Measurements from ENCODE around the gene TECR. TPM values are rescaled to one million over a fixed set of nuclear protein-coding genes. Genes with fewer than 3 reads are reported as not detected.
A peak's percentile ranks its signal among the peaks of the same experiment; 100 is the strongest.
"Not testable (repeated sequence)": the region's sequence is repeated elsewhere in the genome, so short reads cannot be mapped to it uniquely, and the experiment has no call there.

The TECR gene
- total and polyA plus RNA-seq, 10 donors: 51.6 to 92.2 (median 74.4) TPM

GRCh38 chr19:14611051-14611450 lies 81.7 kb downstream of the TECR start:
- H3K36me3 ChIP-seq: peaks cover 0 to 31% (median 0%) of the 10 kb centered on the region in 6 donors
- peaks cover 0 to 78% (median 38%) of the 10 kb centered on the region in 6 donors for H3K4me1 ChIP-seq
- intact Hi-C loops (cut with DNase I; ENCODE audit: low total_unique reads): no loop called here
- no peaks in the 10 kb centered on the region for H3K9me3 ChIP-seq
- H3K27ac ChIP-seq: peak overlapping the region in 2 of 8 donors; percentile 81 to 90
- DNase-seq: no peak
- no peak overlapping the region for H3K4me3 ChIP-seq
- no peaks in the 10 kb centered on the region for H3K27me3 ChIP-seq (replicated peaks in 1 of 7)
- 33 to 63% (median 51%) methylated on average over 4 of the region's 4 CpGs for WGBS, 5 donors
- TF ChIP-seq POLR2AphosphoS5 (IDR thresholded peaks at IDR 0.05) (no peak), POLR2A (IDR thresholded peaks at IDR 0.05) (no peak), CTCF (IDR thresholded peaks at IDR 0.05 in 8 of 11, conservative IDR thresholded peaks at IDR 0.05 in 3 of 11) (no peak)

- H3K9me3 ChIP-seq; H3K27me3 ChIP-seq (replicated peaks in 1 of 7); H3K4me3 ChIP-seq; DNase-seq; intact Hi-C loops (cut with DNase I; ENCODE audit: low total_unique reads): not testable (repeated sequence)
- H3K36me3 ChIP-seq: peaks cover 0 to 31% (median 0%) of the 10 kb centered on the region in 6 donors
- H3K27ac ChIP-seq: peak overlapping the region in 5 of 8 donors; percentile 74 to 90 (median 84)
- H3K4me1 ChIP-seq: peaks cover 0 to 78% (median 35%) of the 10 kb centered on the region in 6 donors
- 70 to 91% (median 85%) methylated on average over 5 of the region's 5 CpGs for WGBS, 5 donors
Observed at GRCh38 chr19:14612242-14612641, 82.8 kb downstream of the TECR start.

DNA sequence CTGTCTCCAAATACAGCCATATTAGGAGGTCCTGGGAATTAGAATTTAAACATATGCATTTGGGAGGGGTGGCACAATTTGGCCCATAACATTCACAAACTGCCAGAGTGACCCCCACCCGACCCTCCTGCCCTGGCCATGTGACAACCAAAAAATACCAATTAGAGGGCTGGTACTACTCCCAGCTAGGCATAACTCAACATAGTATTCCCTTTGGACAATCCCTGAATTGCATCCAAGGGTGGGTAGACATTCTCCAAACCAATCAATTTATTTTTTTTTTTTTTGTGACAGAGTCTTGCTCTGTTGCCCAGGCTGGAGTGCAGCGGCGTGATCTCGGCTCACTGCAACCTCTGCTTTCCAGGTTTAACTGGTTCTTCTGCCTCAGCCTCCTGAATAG lies 83.3 kb downstream of the TECR start:
- Histone ChIP-seq H3K9me3 (no peaks in the 10 kb centered on the region), H3K36me3 (peaks cover 0 to 30% (median 0%) of the 10 kb centered on the region in 6 donors), H3K27ac (peak overlapping the region in 7 of 8 donors; percentile 74 to 90 (median 82)), H3K27me3 (replicated peaks in 1 of 7) (no peaks in the 10 kb centered on the region), H3K4me1 (peaks cover 0 to 78% (median 35%) of the 10 kb centered on the region in 6 donors), H3K4me3 (no peak overlapping the region)
- no peak for DNase-seq
- WGBS, 5 donors: 87 to 93% (median 92%) methylated on average over 4 of the region's 4 CpGs
- intact Hi-C loops (cut with DNase I; ENCODE audit: low total_unique reads): no loop called here
- TF ChIP-seq POLR2A (IDR thresholded peaks at IDR 0.05) (no peak), POLR2AphosphoS5 (IDR thresholded peaks at IDR 0.05) (no peak), CTCF (IDR thresholded peaks at IDR 0.05 in 8 of 11, conservative IDR thresholded peaks at IDR 0.05 in 3 of 11) (no peak)

- H3K27me3 ChIP-seq (replicated peaks in 1 of 7); intact Hi-C loops (cut with DNase I; ENCODE audit: low total_unique reads); DNase-seq; H3K9me3 ChIP-seq: not testable (repeated sequence)
- peaks cover 0 to 80% (median 35%) of the 10 kb centered on the region in 6 donors for H3K4me1 ChIP-seq
- H3K4me3 ChIP-seq: peak overlapping the region in 1 of 8 donors; percentile 45
- peaks cover 0 to 30% (median 0%) of the 10 kb centered on the region in 6 donors for H3K36me3 ChIP-seq
- peak overlapping the region in 7 of 8 donors; percentile 74 to 90 (median 82) for H3K27ac ChIP-seq
- 35 to 55% (median 42%) methylated on average over 14 of the region's 14 CpGs for WGBS, 5 donors
Observed at GRCh38 chr19:14613399-14614098, 84.2 kb downstream of the TECR start.

- Histone ChIP-seq H3K36me3 (peaks cover 0 to 35% (median 0%) of the 10 kb centered on the region in 6 donors), H3K27me3 (replicated peaks in 1 of 7) (no peaks in the 10 kb centered on the region), H3K4me1 (peaks cover 0 to 80% (median 35%) of the 10 kb centered on the region in 6 donors), H3K4me3 (peak overlapping the region in 1 of 8 donors; percentile 45), H3K27ac (peak overlapping the region in 7 of 8 donors; percentile 74 to 90 (median 82)), H3K9me3 (peaks cover 2 to 10% (median 9%) of the 10 kb centered on the region in 8 donors)
- TF ChIP-seq CTCF (IDR thresholded peaks at IDR 0.05 in 8 of 11, conservative IDR thresholded peaks at IDR 0.05 in 3 of 11) (peak in 3 of 11 experiments; percentile 7 to 19 (median 18)), POLR2A (IDR thresholded peaks at IDR 0.05) (no peak), POLR2AphosphoS5 (IDR thresholded peaks at IDR 0.05) (peak in 2 of 3 donors; percentile 39 to 64)
- DNase-seq: peak; percentile 82
- WGBS, 5 donors: 11 to 30% (median 20%) methylated on average over 4 of the region's 4 CpGs
- intact Hi-C loops (cut with DNase I; ENCODE audit: low total_unique reads): no loop called here
Observed at GRCh38 chr19:14614099-14614412, 84.7 kb downstream of the TECR start.
